Stimulated activated CD4-positive, alpha-beta T cell treated with anti-CD3 and anti-CD28 coated beads, TNF-alpha, amount 100 ng/mL, for 4 hours (primary cell): ENCODE measurements around the gene RNASE8.

Experiments used
- DNase-seq, 3 experiments: peaks; one replicate each; pipeline ENCODE4 v3.0.0-alpha.2; 2020; ENCODE audit warnings: low read depth in 3 of 3

Gene RNASE8

DNA sequence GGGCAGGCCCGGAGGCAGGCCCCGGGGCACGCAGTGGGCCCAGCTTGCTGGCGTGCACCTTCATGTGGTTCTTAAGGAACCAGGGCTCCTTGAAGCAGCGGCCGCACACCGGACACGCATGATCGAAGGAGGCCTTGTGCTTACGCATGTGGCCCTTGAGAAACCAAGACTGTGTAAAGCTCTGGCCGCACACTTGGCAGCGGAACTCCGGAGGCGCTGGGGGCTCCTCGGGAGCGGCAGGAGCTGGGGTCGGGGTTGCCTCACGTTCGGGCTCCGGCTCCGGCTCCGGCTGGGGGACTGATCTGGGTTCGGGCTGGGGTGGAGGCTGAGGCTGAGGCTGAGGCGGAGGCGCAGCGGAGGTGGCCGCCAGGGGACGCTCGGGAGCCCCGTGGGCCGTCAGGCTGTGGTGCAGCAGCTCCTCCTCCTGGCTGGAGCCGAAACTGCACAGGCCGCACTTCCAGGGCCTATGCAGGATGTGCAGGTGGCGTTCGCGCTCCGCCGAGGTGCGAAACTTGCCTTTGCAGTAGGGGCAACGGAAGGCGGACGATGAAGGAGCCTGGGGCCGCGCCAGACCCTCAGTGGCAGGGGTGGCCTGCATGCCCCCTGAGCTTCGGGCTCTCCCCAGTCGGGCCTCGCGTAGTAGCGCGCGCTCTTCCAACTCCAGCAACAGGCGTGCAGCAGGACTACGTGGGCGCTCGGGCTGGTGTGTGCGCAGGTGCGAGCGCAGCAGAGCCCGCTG is 34.8 kb downstream of the RNASE8 start:
- DNase-seq: peak; percentile 83 to 91 (median 85)

DNA sequence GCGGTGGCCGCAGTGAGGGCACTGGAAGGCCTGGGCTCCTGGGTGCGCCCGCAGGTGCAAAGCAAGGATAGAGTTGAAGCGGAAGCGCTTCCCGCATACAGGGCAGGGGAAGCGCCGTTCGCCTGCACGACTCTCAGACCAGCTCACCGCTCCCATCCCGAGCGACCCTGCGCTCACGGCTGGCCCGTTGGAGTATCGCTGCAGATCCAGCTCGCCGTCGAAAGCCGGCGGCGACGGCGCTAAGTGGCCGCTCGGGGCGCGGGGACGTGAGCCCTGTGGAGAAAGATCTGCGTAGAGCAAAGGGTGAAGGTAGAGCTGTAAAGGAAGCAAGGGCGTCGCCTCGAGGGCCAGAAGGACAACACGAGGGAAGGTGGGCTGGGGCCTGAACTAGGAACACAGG is 35.4 kb downstream of the RNASE8 start:
- DNase-seq: no peak

DNA sequence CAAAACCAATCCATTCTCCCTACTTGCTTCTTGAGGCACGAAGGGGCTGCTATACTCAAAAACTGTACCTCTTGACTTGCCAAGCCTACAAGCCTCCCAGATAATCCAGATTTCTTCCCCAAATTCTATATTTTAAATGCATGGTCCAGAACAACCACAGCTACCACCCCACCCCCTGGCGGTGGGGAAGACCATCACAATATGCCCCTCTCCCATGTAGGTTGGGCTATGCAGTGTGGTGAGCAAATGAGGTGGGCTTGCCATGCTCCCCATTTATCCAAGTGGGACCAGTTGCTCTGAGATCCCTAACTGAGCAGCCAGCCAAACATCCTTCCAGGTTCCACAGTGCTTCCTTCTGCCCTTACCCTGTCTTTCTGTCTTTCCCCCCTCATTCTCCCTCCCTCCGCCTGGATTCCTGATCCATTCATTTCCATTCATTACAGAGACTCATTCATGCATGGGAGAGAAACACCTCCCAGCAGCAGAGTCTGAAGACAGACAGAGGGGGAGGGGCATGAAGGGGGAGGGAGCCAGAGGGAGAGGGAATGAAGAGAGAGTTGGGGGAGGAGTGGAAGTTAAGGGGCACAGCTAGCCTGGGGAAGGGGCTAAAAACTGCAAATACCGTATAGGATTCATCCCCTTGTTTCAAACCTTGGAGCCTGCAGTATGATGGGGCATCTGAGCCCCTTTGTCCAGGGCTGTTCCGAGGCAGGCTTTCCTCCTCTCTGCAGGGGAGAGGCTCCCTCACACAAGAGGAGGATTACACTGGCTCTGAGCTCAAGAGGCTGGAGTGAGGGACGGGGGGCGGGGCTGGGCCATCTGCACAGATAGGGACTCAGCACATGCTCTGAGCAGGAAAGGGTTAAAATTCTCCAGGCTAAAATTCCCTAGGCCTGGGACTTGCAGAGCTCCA is 36.4 kb downstream of the RNASE8 start:
- no peak for DNase-seq

DNA sequence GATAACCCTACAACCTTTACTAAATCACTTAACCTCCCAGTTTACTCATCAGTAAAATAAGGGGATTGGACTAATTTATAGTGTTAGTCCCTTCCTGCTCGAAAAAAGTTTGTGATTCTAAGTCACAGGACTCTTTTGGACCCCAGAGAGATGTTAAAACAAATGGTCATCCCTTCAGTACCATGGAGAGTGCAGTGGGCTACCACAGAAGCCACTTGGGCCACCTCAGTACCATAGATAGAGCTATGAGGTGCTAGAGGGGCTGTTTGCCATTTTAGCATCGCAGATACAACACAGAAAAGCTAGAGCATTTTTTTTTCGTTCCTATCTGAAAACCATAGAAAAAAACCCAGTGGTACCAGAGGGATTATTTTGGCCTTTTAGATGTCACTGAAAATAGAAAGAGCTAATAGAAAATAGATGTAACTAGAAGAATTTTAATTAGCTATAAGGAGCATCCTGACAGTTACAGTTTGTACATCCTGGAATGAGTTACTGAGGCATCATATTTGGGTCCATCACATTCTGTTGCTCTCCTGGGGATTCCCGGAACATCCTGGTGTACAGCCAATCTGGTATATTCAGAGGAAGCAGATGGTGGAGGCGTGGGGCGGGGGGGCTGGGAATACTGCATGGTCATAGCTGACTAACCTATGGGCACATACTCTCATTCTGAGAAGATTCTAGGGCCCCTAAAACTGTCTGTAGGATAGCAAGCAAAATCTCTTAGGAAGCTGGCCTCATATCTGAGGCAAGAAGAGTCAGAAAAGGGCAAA is 38.0 kb downstream of the RNASE8 start:
- DNase-seq: no peak

DNA sequence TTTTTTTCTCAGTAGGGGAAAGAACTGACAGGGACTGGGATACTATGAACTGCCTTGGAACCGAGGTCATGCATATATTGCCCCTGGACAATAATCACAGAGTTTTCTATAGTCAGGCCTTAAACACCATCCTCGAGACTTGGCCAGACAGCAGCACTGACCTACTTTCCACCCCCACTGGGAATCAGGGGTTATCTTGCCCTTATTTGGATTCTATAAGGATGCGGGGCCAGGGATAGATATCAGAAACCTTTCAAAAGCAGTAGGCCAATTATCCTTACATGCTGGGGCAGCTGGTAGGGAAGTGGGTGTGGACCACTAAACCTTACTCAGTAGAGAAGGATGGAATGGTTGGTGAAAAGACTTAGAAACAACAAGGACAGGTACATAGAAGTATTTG is 38.8 kb downstream of the RNASE8 start:
- DNase-seq: no peak

DNA sequence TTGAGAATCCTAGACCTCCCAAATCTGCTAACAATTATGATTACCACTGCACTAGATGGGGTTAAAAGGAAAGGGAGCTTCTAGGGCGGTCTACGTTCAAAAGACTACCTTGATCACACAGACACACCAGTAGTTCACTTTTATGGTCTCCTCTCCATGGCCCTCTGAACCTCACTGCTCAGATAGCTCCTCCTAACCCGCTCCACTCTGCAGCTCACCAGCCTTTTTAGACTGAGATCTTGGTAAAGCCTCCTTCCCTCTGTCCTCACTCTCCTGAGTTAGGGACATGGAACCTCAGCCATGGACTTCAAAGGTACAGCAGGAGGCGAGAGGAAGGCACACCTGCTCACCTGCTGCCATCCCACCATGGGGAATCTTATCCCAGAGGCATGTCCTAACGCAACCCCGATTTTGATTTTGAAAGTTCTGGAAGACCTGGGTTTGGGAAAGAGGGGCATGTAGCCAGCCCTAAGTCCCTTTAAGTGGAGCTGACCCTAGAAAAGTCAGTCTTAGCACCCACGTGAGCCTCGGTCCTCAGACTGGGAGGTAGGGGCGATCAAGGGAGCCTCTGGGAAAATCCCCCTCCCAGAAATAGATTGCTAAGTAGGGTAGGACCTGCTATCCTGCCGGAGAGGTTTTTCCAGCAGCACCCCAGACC is 39.5 kb downstream of the RNASE8 start:
- DNase-seq: no peak

GRCh38 chr14:21097636-21098075 is 40.0 kb downstream of the RNASE8 start:
- no peak for DNase-seq

DNA sequence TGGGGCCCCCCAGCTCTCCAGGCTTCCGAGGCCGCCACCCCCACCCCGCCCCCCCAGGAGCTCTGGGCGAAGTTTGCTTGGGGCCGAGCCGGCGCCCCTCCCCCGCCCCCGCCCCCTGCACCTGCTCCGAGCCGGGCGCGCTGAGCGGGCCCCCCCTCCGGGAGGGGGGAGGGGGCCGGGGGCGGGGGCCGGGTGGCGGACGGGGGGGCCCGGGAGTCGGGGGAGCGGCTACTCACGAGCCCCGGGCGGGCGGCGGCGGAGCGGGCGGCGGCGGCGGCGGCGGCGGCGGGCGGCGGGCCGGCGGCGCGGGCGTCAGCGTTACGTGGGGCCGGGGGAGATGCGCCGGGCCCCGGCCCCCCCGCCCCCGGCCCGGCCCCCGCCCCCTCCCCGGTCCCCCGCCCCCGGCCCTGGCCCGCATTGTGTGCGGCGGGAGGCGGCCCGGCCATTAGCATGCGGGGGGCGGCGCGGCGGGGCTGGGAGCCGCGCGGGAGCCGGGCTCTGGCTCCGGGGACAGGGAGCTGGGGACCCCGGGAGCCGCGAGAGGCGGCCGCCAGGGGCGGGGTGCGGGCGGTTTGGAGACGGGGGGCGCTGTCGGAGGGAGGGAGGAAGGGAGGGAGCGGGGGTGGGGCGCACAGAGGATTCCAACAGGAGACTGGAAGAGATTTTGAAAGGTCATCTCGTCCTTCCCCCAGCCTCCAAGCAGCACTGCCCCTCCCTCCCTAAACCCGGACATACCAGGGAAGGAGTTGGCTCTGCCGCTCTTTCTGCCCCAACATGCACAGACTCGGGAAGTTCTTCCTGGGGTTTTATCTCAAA is 40.7 kb downstream of the RNASE8 start, which contains the start of gene ZNF219:
Gene ZNF219, minus strand, starts transcription at position 580 of the 816 bp plus-strand sequence. CDS start 5,064 bp downstream, outside the sequence.
- peak in 1 of 3 experiments; percentile 18 for DNase-seq

DNA sequence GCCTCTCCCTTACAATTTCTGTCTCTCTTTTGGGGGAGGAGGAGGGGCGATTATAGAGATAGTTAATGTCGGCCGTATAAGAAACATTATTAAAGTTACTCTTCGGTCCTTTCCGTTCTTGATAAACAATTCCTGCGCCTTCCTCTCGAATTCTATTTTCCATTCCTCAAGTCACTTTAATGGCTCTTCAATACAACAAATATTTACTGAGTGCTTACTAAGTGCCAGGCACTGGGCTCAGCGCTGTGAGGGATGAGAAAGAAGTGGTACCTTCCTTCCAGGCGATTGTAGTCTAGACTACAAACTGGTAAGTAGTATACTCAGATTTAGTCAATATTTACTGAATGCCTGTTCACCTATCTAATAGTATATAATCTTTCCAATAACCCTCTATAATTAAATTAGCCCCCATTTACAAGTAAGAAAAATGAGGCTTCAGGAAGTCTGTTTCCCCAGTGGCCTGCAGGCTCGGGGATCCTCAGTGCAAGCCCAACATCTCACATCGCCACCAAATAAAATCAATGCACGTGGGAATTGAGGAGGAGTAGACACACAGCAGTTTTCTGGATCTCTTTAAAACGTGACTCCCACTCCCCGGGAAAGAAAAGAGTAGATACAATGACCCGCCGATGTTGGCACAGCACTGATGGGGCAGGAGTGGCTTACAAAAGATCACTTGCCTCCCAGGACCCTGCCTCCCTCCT is 41.4 kb downstream of the RNASE8 start:
- no peak for DNase-seq

DNA sequence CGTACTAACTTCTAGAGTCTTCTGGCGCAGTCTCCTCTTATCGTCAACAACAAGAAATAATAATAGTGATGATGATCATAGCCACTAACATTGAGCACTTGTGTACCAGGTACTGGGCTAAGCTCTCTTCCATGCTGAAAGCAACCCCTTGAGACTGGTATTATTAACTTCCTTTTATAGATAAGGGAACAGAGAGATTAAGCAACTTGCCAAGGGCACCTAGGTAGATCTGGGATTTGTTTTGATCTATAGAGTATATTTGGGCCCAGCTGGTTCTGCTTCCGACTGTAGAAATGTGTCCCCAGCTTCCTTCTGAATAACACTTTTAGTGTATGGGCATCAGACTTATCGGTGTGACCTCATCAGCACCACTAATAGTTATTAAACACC is 42.0 kb downstream of the RNASE8 start:
- DNase-seq: no peak

DNA sequence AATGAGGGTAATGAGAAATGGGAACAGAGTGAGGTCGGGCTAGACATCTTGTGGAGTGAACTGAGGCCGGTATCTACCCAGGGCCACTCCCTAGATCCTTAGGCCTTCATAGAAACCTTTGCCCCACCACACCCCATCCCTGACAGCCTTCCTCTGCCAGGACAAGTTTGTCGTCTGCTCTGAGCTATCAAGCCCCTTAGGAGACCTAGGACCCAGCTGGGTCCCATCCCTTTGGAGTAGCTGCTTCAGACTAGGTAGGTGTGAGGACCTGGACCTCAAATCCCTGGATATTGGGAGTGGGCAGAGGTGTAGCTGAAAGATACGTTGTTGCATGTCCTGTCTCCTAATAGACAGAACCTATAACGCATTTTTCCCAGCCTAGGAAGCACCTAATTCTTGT is 43.3 kb downstream of the RNASE8 start, which contains the start of gene TMEM253:
Gene TMEM253, plus strand, starts transcription at position 136 of the 400 bp plus-strand sequence. CDS start 278 bp downstream, outside the sequence.
- DNase-seq: no peak

GRCh38 chr14:21101802-21102413 is 44.3 kb downstream of the RNASE8 start:
- no peak for DNase-seq

GRCh38 chr14:21102521-21103410 is 45.1 kb downstream of the RNASE8 start:
- DNase-seq: no peak

DNA sequence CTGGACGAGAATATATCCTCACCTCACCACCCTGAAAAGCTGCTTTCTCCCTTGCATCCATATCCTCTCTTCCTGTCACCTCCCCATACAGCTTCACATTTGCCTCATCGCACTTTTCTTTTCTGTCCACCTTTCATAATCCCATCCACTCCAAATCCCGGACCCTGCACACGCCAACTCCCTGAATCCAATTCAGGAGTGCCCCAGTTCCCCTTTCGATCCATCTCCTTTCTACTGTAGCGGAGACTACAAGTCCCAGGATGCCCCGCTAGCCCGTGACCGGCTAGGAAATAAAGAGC is 45.7 kb downstream of the RNASE8 start:
- DNase-seq: no peak

DNA sequence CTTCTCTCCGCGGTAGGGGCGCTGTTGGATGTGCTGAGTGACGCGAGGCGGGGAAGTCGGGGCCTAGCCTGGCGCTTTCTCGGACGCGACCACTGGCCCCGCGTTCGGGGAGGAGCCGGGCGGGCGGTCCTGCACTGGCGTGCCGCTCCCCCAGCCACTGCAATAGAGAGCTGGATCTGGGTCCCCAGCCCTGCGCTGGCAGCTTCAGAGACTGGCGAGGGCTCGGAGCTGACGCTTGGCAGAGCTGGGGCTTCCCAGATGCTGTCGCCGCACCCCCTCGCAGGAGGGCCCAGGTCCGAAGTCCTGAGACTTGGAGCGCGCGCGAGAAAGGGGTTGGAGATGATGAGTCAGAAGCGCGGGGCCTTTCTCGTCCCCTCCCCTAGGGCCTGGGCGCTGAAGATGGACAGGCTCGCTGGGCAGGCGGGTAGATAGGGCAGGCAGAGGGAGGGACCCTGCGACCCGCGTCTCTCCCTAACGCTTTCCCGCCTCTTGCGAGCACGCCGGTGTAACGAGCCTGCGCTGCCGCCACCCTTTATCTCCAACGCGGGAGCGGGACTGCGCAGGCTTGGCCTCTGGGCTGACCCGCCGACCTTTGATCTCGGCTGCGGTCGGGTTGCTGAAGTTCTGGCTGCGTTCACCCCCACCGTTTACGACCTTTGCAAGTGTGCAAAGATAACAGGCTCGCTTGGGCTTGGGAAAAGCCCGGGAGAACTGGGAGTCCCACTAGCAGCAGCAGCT is 46.3 kb downstream of the RNASE8 start:
- DNase-seq: peak; percentile 87 to 92 (median 90)

DNA sequence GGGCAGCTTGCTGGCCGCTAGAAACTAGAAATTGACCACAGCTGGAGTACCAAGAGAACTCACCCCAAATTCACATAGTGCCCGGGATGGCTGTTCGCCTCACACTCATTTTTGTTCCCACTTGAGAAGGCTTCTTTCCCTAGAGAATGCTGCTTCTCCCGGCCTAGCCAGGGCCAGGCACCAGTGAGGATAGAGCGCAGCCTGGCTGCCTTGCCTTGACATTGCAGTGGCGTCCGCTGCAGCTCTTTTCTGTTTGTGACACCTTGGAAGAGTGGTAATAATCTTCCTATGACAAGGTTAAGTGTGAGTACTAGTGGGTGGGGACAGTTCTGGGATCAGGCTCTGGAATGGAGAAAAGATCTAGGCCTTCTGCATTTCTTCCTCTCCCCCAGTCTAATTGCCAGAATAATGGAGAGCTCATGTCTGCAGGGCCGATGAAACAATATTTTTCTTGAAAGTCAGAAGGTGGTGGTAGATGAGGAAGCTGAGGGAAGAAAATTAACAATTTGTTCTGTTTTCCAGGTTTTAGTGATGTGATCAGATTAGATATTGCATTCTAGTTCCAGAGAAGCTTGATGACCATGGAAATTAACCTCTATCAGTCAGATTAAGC is 46.9 kb downstream of the RNASE8 start:
- peak in 1 of 3 experiments; percentile 26 for DNase-seq

- no peak for DNase-seq
Observed at GRCh38 chr14:21105095-21105494, 47.5 kb downstream of the RNASE8 start.
